ENCODE results near the gene PEX11G. TPM values are rescaled to one million over a fixed set of nuclear protein-coding genes. Genes with fewer than 3 reads are reported as not detected.

Gene PEX11G
- total and polyA plus RNA-seq, 2 experiments from 2014 or later = 6.2 to 10.6 TPM

DNA sequence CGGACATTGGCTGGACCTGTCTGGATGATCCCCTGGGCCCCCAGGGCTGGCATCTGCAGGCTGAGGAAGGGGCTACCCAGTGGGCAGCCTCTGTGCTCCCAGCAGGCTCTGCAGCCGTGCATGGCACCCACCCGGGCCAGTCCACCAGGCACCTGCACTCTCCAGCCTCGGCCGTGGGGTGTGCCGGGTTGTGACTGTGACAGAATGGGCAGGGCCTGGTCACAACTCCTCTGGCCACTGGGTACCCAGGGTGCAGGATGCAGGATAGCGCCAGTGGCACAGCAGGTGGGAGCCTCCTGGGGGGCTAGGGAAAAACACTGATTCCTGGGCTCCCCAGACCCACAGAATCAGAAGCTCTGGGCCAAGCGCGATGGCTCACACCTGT, 10.0 kb downstream of the PEX11G start:
- WGBS (ENCODE audit: low lambda C conversion rate, missing lambda C conversion rate) = 93% methylated on average over 9 of the region's 9 CpGs

DNA sequence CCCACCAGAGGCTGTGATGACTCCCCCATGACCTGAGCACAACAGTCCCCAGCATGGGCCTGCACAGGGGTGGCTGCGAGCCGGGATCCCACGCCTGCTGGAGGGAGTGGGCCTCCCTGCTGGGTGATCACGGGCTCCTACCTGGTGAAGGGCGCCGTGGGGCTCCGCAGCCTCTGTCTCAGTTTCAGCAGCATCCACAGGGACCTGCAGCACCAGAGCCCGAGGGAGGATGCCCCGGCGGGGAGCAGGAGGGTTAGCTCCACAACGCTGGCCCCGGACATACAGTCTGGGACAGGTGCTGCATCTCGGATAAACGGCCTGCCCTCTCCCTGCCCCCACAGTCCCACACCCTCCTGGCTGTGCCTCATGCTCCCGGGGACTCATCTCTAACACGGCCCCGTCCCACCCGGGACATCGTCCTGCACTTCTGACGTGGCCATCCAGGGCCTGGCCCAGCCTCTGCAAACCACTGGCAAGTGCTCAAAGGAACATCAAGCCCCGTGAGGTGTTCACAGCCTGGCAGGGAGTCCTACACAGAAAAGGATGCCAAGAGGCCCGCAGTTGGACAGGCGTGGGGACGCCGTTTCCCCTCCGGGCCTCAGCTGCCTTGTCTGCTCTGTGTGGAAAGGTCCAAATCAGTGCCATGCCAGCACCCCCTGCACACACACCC, 10.5 kb downstream of the PEX11G start:
- Histone ChIP-seq H3K36me3 (replicated peaks; ENCODE audit: insufficient read depth, low read depth) (no peaks in the 10 kb centered on the region), H4K20me1 (ENCODE audit: insufficient read depth, poor library complexity, severe bottlenecking) (no peaks in the 10 kb centered on the region), H3K27ac (no peak overlapping the region), H3K4me3 (no peak overlapping the region), H3K4me2 (no peak overlapping the region), H3K79me2 (no peaks in the 10 kb centered on the region), H3K4me1 (ENCODE audit: insufficient read depth) (peaks cover 9% of the 10 kb centered on the region), H3K27me3 (no peaks in the 10 kb centered on the region), H3K9me2 (replicated peaks; ENCODE audit: insufficient read depth) (no peaks in the 10 kb centered on the region), H3K9me3 (ENCODE audit: low read depth) (no peaks in the 10 kb centered on the region), H2AFZ (no peak overlapping the region)
- WGBS (ENCODE audit: low lambda C conversion rate, missing lambda C conversion rate) = 88% methylated on average over 26 of the region's 26 CpGs
- DNase-seq (ENCODE audit: low spot score) = no peak
- TF ChIP-seq EZH2 (IDR thresholded peaks at IDR 0.05; ENCODE audit: borderline replicate concordance) (no peak), EZH2phosphoT487 (IDR thresholded peaks at IDR 0.05; ENCODE audit: low read depth, severe bottlenecking, unreplicated experiment) (no peak)
- TF ChIP-seq, protein P1, sequence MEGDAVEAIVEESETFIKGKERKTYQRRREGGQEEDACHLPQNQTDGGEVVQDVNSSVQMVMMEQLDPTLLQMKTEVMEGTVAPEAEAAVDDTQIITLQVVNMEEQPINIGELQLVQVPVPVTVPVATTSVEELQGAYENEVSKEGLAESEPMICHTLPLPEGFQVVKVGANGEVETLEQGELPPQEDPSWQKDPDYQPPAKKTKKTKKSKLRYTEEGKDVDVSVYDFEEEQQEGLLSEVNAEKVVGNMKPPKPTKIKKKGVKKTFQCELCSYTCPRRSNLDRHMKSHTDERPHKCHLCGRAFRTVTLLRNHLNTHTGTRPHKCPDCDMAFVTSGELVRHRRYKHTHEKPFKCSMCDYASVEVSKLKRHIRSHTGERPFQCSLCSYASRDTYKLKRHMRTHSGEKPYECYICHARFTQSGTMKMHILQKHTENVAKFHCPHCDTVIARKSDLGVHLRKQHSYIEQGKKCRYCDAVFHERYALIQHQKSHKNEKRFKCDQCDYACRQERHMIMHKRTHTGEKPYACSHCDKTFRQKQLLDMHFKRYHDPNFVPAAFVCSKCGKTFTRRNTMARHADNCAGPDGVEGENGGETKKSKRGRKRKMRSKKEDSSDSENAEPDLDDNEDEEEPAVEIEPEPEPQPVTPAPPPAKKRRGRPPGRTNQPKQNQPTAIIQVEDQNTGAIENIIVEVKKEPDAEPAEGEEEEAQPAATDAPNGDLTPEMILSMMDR (IDR thresholded peaks at IDR 0.05; ENCODE audit: poor library complexity) = no peak

More for the DNA sequence above, 10.0 kb downstream of the PEX11G start:
- Histone ChIP-seq H3K27me3 (no peaks in the 10 kb centered on the region), H3K9me2 (replicated peaks; ENCODE audit: insufficient read depth) (no peaks in the 10 kb centered on the region), H3K4me1 (ENCODE audit: insufficient read depth) (peaks cover 9% of the 10 kb centered on the region), H3K27ac (no peak overlapping the region), H2AFZ (no peak overlapping the region), H4K20me1 (ENCODE audit: insufficient read depth, poor library complexity, severe bottlenecking) (no peaks in the 10 kb centered on the region), H3K36me3 (replicated peaks; ENCODE audit: insufficient read depth, low read depth) (no peaks in the 10 kb centered on the region), H3K9me3 (ENCODE audit: low read depth) (no peaks in the 10 kb centered on the region), H3K4me2 (no peak overlapping the region), H3K4me3 (no peak overlapping the region), H3K79me2 (no peaks in the 10 kb centered on the region)
- DNase-seq (ENCODE audit: low spot score) = no peak
- TF ChIP-seq EZH2phosphoT487 (IDR thresholded peaks at IDR 0.05; ENCODE audit: low read depth, severe bottlenecking, unreplicated experiment) (no peak), EZH2 (IDR thresholded peaks at IDR 0.05; ENCODE audit: borderline replicate concordance) (no peak)
- TF ChIP-seq, protein P1 (IDR thresholded peaks at IDR 0.05; ENCODE audit: poor library complexity) = no peak

DNA sequence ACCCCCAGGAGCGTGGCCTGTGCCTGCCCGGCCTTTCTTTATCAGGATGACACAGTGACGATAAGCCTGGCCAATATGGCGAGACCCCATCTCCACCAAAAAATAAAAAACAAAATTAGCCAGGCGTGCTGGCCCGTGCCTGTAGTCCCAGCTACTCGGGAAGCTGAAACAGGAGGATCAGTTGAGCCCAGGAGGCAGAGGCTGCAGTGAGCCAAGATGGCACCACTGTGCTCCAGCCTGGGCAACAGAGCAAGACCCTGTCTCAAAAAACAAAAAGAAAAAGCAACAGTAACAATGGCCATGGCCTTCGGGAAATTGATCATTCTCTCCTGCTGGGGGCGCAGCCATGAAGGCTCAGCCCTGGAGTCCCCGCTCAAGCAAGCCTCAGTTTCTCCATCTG, 11.1 kb downstream of the PEX11G start:
- 94% methylated on average over 10 of the region's 10 CpGs for WGBS (ENCODE audit: low lambda C conversion rate, missing lambda C conversion rate)
- no peak for DNase-seq (ENCODE audit: low spot score)

More for the DNA sequence above, 11.1 kb downstream of the PEX11G start:
- H3K4me1 ChIP-seq (ENCODE audit: insufficient read depth) = peaks cover 9% of the 10 kb centered on the region
- no peaks in the 10 kb centered on the region for H3K36me3 ChIP-seq (replicated peaks; ENCODE audit: insufficient read depth, low read depth)
- H3K9me3 ChIP-seq (ENCODE audit: low read depth) = no peaks in the 10 kb centered on the region
- no peaks in the 10 kb centered on the region for H3K9me2 ChIP-seq (replicated peaks; ENCODE audit: insufficient read depth)
- H3K27ac ChIP-seq = no peak overlapping the region
- no peaks in the 10 kb centered on the region for H3K79me2 ChIP-seq
- TF ChIP-seq, protein P1 (IDR thresholded peaks at IDR 0.05; ENCODE audit: poor library complexity) = no peak
- TF ChIP-seq EZH2 (IDR thresholded peaks at IDR 0.05; ENCODE audit: borderline replicate concordance) (no peak), EZH2phosphoT487 (IDR thresholded peaks at IDR 0.05; ENCODE audit: low read depth, severe bottlenecking, unreplicated experiment) (no peak)
- no peaks in the 10 kb centered on the region for H4K20me1 ChIP-seq (ENCODE audit: insufficient read depth, poor library complexity, severe bottlenecking)
- no peak overlapping the region for H3K4me3 ChIP-seq
- no peak overlapping the region for H2AFZ ChIP-seq
- H3K27me3 ChIP-seq = no peaks in the 10 kb centered on the region
- no peak overlapping the region for H3K4me2 ChIP-seq
